Heart right ventricle (tissue), 16 donors: ENCODE data around the gene ZBTB44. TPM values are rescaled to one million over a fixed set of nuclear protein-coding genes. Genes with fewer than 3 reads are reported as not detected.
A peak's percentile ranks its signal among the peaks of the same experiment; 100 is the strongest.

Experiments
- ATAC-seq, 8 donors: fragments of 200-7000 bp; cut with Tn5 transposase; one replicate each; pipeline ENCODE4 v1.9.1; 2020; ENCODE audit warnings: mild to moderate bottlenecking in 8 of 8, moderate library complexity in 8 of 8, moderate number of reproducible peaks in 1 of 8
- DNase-seq, 2 donors: peaks; one replicate each; pipeline ENCODE4 v3.0.0-alpha.2; 2020
- H3K27ac ChIP-seq, 10 donors: fragments of 200-600 bp; sonication (generic) in 2 of 10; one replicate each; pipeline versions ENCODE4 v1.5.0 to v1.8.0; 2020 to 2022; ENCODE audit warnings: mild to moderate bottlenecking in 3 of 10
- H3K27me3 ChIP-seq, 7 donors: fragments of 200-600 bp; one replicate each; pipeline ENCODE4 v1.8.0; 2021 to 2022; ENCODE audit warnings: mild to moderate bottlenecking in 2 of 7
- H3K36me3 ChIP-seq, 9 donors: fragments of 200-600 bp; sonication (generic) in 1 of 9; one replicate each; pipeline versions ENCODE4 v1.5.0 to v1.8.0; 2020 to 2022; ENCODE audit warnings: mild to moderate bottlenecking in 2 of 9
- H3K4me1 ChIP-seq, 9 donors: fragments of 200-600 bp; sonication (generic) in 1 of 9; one replicate each; pipeline versions ENCODE4 v1.5.0 to v1.8.0; 2020 to 2022; ENCODE audit warnings: mild to moderate bottlenecking in 4 of 9
- H3K4me3 ChIP-seq, 10 donors: fragments of 200-600 bp; sonication (generic) in 2 of 10; one replicate each; pipeline versions ENCODE4 v1.5.0 to v1.8.0; 2020 to 2022; ENCODE audit warnings: mild to moderate bottlenecking in 7 of 10, moderate library complexity in 2 of 10
- H3K9me3 ChIP-seq, 11 donors: fragments of 200-600 bp in 10 of 11; sonication (generic) in 2 of 11; one replicate each; pipeline versions ENCODE4 v1.5.0 to v1.8.0; 2013 to 2022; ENCODE audit warnings: mild to moderate bottlenecking in 2 of 11, control low read depth in 1 of 11, moderate library complexity in 1 of 11
- CTCF ChIP-seq, 9 donors: fragments of 200-600 bp; sonication (generic) in 2 of 9; IDR thresholded peaks; one replicate each; pipeline versions ENCODE4 v1.5.0 to v1.8.0; 2021 to 2022; ENCODE audit warnings: antibody characterized with exemption in 9 of 9, mild to moderate bottlenecking in 5 of 9, moderate library complexity in 1 of 9
- WGBS, 2 donors: extraction: QIAGEN DNeasy Blood & Tissue Kit; methylation state at CpG; one replicate each; pipeline ENCODE4 v1.1.7; 2013; ENCODE audit warnings: inconsistent platforms in 1 of 2; 5-methylcytosine and 5-hydroxymethylcytosine counted together
- intact Hi-C, 10 donors: fragments of 100-400 bp; cut with DNase I; formaldehyde crosslinking; loops; one replicate each; pipeline versions ENCODE4 v1.11.1 to v1.14.2; 2022
- polyA plus RNA-seq, 2 donors: library from polyadenylated mRNA; stranded (reverse); fragments of 200-250 nt; gene quantifications; one replicate each; pipeline ENCODE4 v1.2.3, GENCODE V29; 2013
- total RNA-seq, 10 donors: library from RNA; stranded (reverse); fragmentation: NEBNext Ultra II Directional in 3 of 10; extraction: Animal tissue kit (Norgen Biotek cat#: 25700) in 3 of 10; gene quantifications; one replicate each; pipeline versions ENCODE4 v1.2.1 to v1.2.4, GENCODE V29; 2021 to 2023
- donor health status: Arrhythmogenic right ventricular cardiomyopathy.
- donor health status: ischemic (EF 13 %, LVEDD 7.1; RV severe dilation, severe dysfunction).
- donor health status: healthy with polysubstance abuse.
- donor health status: DM: no; HTN: yes; CAD: no.
- donor health status: DM: no; HTN: no; CAD: no.
- donor health status: ischemic (EF 25% LVEDD 6.9; RV normal size, moderate dysfunction).
- donor health status: ischemic (EF 25% LVEDD 5.7; RV mildly dilated, moderate dysfunction).
- donor health status: healthy.
- donor health status: DM: yes; HTN: yes; CAD: no.
- donor health status: Ischemic cardiomyopathy.
- donor health status: ischemic (EF 35%, LVEDD 5.7; RV mildly dilated, moderate dysfunction).
- donor health status: nonischemic (EF 11% LVEDD 7.7; RV severe dilation, severe dysfunction).
- donor health status: DM: yes; HTN: yes; CAD: no.
- donor health status: PGD.
- donor health status: ischemic (EF 29% LVEDD 5.4; RV normal size, mild dysfunction).
- donor health status: nonischemic (EF 23%, LVEDD 6.1; RV moderate dilation, normal function).

The ZBTB44 gene
- total and polyA plus RNA-seq, 12 donors: 6.8 to 51.6 (median 39.3) TPM

GRCh38 chr11:130206141-130206540 lies 108.6 kb downstream of the ZBTB44 start:
- H3K36me3 ChIP-seq: peaks cover 0 to 6% (median 0%) of the 10 kb centered on the region in 9 donors
- no peak for DNase-seq
- no peak for TF ChIP-seq CTCF (IDR thresholded peaks at IDR 0.05)
- ATAC-seq: no peak
- H3K27ac ChIP-seq: no peak overlapping the region
- H3K9me3 ChIP-seq: peaks cover 0 to 5% (median 0%) of the 10 kb centered on the region in 11 donors
- H3K4me3 ChIP-seq: no peak overlapping the region
- no peaks in the 10 kb centered on the region for H3K4me1 ChIP-seq
- no peaks in the 10 kb centered on the region for H3K27me3 ChIP-seq
- 86 to 94% methylated on average over 22 of the region's 22 CpGs for WGBS, 2 donors
- intact Hi-C loops: no loop called here

GRCh38 chr11:130204703-130205095 lies 110.0 kb downstream of the ZBTB44 start:
- Histone ChIP-seq H3K9me3 (peaks cover 0 to 5% (median 0%) of the 10 kb centered on the region in 11 donors), H3K4me1 (no peaks in the 10 kb centered on the region), H3K27ac (no peak overlapping the region), H3K36me3 (peaks cover 0 to 6% (median 0%) of the 10 kb centered on the region in 9 donors), H3K4me3 (no peak overlapping the region), H3K27me3 (no peaks in the 10 kb centered on the region)
- DNase-seq (no peak), ATAC-seq (no peak)
- TF ChIP-seq CTCF (IDR thresholded peaks at IDR 0.05): no peak
- 91 to 92% methylated on average over 11 of the region's 11 CpGs for WGBS, 2 donors
- intact Hi-C loops: no loop called here

GRCh38 chr11:130203766-130204702 lies 110.7 kb downstream of the ZBTB44 start:
- Histone ChIP-seq H3K27me3 (no peaks in the 10 kb centered on the region), H3K27ac (no peak overlapping the region), H3K9me3 (peaks cover 0 to 5% (median 0%) of the 10 kb centered on the region in 11 donors), H3K36me3 (peaks cover 0 to 13% (median 0%) of the 10 kb centered on the region in 9 donors), H3K4me3 (no peak overlapping the region), H3K4me1 (no peaks in the 10 kb centered on the region)
- no peak for TF ChIP-seq CTCF (IDR thresholded peaks at IDR 0.05)
- no peak for DNase-seq
- WGBS, 2 donors: 86 to 94% methylated on average over 27 of the region's 27 CpGs
- intact Hi-C loops: no loop called here
- ATAC-seq: no peak

- 83 to 90% methylated on average over 25 of the region's 25 CpGs for WGBS, 2 donors
- intact Hi-C loops: no loop called here
- no peak overlapping the region for H3K4me3 ChIP-seq
- DNase-seq: no peak
- no peaks in the 10 kb centered on the region for H3K27me3 ChIP-seq
- no peaks in the 10 kb centered on the region for H3K4me1 ChIP-seq
- ATAC-seq: peak in 1 of 8 donors; percentile 12
- H3K27ac ChIP-seq: no peak overlapping the region
- H3K9me3 ChIP-seq: peaks cover 0 to 5% (median 0%) of the 10 kb centered on the region in 11 donors
- TF ChIP-seq CTCF (IDR thresholded peaks at IDR 0.05): no peak
- H3K36me3 ChIP-seq: peaks cover 0 to 9% (median 0%) of the 10 kb centered on the region in 9 donors
Observed at GRCh38 chr11:130202818-130203689, 111.7 kb downstream of the ZBTB44 start.
